ENCODE measurements around the gene LAPTM4A.
"Not testable (repeated sequence)": the region's sequence is repeated elsewhere in the genome, so short reads cannot be mapped to it uniquely, and the experiment has no call there.

LAPTM4A gene

GRCh38 chr2:20051532-20052228 is at the start of gene LAPTM4A:
TSS of gene LAPTM4A (minus strand) at chr2:20051628. CDS start at chr2:20051520, 108 bp downstream.
- DNase-seq = peak; percentile 99 to 100

GRCh38 chr2:20100711-20101110 is 49.3 kb upstream of the LAPTM4A start:
- DNase-seq = no peak

GRCh38 chr2:20099780-20100179 is 48.4 kb upstream of the LAPTM4A start:
- no peak for DNase-seq

DNA sequence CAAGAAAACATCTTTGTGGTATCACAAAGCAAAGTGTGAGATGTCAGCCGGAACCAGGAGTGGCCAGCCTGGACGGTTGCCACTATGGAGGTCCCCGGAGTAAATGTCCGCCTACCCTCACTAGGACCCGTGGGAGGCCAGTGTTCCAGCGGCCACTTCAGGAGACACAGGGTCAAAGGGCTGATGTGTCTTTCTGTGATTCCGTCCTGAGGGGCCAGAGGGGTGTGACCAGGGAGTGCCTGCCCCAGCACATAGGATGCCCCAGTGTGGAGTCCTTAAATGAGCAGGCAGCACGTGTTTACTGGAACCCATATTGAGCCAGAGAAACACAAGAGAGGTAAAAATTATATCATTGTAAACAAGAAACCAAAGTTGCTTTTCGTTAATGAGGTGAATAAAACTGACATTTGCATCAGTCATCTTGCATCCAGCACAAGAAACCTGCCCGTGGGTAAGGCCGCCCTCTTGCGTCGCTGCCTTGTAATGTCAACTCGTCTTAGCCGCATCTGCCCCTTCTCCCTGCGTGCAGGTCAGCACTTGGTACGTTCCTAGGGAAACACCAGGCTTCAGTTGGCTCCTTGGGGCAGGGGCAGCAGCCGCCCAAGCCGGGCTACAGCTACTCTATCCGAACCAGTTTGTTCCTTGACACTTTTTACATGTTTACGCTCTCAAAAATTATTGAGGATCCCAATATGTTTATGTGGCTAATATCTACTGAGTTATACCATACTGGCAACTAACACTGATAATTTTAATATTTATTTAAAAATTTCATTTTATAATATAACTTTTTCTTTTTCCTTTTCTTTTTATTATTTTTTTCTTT is 46.7 kb upstream of the LAPTM4A start:
- DNase-seq = peak; percentile 88 to 89

DNA sequence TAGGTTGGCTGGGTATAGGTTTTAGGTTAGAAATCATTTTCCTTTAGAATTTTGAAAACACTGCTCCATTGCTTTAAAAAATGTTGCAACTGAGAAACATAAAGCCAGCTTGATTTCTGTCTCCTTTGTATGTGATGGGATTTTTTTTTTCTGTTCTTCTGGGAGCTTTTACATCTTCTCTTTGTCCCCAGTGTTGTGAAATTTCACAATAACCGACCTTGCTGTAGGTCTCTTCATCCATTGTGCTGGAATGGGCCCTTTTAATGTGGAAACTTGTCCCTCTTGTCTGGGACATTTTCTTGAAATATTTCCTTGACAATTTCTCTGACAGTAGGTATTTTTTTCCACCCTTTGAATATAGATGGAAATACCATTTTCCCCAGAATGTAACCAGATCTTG is 44.0 kb upstream of the LAPTM4A start:
- no peak for DNase-seq

GRCh38 chr2:20094955-20095354 is 43.5 kb upstream of the LAPTM4A start:
- DNase-seq = no peak

- DNase-seq = no peak
Observed at GRCh38 chr2:20094142-20094755, 42.8 kb upstream of the LAPTM4A start.

DNA sequence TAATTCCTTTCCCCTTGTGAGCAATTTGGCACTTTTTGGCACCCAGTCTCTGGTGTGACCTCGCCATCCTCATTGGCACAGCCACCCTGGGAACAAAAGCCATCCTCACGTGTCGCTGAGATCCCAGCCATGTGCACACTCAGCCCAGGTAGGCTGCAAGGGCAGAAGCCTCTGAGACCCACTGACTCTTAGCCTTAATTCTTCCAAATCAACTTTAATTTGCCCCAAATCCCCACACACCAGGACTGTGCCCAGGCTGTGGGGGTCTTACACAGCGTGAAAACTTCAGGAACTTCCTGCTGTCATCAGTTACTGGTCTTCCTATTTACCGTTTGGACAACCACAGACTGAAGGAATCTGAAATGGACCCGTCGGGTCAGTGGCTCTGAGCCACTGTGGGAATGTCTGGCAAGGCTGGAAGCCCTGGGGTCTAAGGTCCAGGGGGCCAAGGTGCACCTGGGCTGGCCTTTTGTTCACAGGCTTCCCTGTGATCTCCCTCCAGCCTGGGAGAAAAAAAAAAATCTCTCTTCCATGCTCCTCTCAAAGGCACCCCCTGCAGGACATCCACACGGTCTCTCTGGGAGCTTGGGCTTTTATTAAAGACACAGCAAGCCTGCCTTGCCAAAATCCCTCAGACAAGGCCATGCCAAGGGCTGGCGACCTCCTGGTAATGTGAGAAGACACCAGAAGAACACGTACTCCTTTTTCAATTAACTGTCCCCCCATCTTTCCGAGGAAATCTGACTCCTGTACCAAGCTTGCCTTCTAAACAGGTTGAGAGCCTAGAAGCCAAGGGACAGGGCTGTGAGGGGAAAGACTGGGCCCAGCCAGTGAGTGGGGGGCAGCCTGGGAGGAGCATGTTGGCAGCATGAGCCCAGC is 42.1 kb upstream of the LAPTM4A start:
- no peak for DNase-seq

DNA sequence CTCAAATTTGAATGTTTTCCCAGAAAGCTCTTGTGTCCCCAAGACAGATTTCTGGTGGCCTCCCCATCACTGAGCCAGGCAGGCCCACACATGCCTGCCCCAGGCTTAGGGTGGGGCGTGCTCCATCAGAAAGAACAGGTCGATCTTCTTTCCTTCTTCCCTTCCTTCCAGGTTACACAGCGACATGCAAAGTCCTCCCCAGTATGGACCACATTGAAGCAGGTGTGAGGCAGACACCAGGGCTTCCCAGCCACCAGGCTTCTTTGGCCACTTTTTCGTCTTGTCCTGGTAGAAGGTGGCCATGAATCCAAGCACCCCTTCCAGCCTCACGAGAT is 41.4 kb upstream of the LAPTM4A start:
- no peak for DNase-seq

DNA sequence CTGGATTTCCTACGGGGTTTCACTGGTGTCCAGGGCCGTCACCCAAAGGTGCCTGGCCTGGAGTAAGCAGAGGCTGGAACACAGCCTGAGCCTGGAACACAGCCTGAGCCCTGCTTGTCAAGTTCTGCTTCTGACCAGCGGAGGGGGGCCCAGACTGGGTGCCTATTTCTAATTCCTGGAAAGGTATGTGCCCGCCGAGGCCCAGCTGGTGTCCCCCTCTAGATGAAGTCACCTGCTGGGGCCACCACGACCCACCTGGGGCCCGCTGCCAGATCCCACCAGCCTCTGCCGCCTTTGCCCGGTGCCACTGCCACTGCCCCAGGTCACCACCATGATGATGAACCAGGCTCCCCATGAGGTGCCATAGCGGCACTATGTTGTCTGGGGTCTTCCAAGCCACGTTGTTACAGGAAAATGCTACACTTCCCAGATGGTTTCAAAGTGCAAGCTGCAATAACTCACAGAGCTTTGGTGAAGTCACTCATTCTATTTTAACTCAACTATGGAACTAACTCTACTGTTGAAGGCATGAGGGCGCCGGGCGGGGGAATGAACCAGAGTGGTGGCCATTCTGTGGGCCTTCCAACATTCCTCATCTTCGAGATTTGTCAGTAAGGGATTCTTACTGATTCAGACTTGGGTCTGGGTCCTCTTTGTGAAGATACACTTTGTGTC is 40.9 kb upstream of the LAPTM4A start:
- no peak for DNase-seq

DNA sequence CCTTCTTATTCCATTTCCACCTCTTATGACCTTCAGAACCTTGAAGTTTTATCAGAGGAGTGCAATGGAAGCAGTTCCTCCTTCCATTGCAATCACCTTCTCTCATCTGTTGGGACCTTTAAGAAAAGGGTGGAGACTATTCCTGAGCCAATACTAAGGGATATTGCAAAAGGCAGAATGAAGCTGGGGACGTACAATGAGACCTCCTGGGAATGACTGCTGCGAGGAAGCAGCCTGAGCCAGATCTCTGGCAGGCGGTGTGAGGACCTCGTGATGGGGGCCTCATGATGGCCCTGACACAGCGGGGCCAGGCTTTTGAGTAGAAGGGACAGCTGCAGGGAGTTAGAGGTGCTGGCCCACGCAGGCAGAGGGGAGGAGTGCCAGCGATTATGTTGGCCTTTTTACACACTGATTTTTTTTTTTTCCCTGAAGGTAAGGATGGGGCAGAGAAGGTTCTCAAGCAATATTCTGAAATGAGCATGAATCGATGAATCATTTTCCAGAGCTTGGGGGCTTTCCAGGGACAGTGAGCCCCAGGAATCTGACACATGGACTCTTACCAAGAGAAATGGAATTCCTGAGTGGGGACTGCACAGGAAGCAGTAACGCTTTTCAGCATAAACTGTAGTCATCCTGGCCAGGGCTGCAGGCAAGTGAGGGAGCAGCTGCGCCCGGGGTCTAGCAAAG is 40.0 kb upstream of the LAPTM4A start:
- DNase-seq = no peak

- DNase-seq = no peak
Observed at GRCh38 chr2:20089715-20090464, 38.5 kb upstream of the LAPTM4A start.

DNA sequence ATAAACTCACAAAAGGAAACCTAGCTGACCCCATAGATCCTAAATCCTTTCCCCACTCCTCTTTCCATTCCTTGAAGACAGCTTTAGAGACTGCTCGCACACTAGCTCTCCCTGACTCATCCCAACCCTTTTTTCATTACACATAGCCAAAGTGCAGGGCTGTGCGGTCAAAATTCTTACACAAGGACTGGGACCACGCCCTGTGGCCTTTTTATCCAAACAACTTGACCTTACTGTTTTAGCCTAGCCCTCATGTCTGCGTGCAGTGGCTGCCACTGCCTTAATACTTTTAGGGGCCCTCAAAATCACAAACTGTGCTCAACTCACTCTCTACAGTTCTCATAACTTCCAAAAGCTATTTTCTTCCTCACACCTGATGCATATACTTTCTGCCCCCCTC is 34.5 kb upstream of the LAPTM4A start:
- DNase-seq = not testable (repeated sequence)

DNA sequence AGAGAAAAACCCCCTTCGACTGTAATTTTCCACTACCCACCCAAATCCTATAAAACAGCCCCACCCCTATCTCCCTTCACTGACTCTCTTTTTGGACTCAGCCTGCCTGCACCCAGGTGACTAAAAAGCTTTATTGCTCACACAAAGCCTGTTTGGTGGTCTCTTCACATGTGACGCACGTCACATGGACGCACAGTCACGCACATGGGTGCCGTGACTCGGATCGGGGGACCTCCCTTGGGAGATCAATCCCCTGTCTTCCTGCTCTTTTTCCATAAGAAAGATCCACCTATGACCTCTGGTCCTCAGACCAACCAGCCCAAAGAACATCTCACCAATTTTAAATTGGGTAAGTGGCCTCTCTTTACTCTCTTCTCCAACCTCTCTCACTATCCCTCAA is 31.4 kb upstream of the LAPTM4A start:
- DNase-seq = not testable (repeated sequence)

- no peak for DNase-seq
Observed at GRCh38 chr2:20081841-20082240, 30.4 kb upstream of the LAPTM4A start.

DNA sequence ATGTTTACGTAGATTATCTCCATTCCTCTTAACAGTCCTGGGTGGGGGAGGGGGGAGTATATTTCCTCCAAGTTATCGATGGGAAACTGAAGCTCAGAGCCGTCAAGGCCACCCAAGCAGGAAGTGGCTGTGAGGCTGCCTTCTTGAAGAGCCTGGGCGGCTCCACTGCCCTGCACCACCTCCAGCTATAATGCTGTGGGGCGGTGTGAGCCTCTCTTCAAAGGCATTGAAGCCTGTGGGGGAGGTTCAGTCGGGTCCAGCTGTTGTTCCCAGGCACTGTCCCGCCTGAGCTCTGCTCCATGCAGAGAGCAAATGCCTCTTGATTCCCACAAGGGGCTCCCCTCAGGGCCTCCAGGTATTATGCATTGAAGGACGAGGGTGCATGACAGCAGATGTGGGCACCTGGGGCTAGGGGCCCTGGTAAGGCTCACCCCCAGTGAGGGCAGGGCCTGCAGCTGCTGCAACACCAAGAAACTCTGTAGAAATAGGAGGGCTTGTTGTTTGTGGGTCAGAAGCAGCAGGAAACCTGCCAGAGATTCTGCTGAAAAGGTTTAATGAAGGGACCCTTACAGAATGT is 29.5 kb upstream of the LAPTM4A start:
- no peak for DNase-seq

DNA sequence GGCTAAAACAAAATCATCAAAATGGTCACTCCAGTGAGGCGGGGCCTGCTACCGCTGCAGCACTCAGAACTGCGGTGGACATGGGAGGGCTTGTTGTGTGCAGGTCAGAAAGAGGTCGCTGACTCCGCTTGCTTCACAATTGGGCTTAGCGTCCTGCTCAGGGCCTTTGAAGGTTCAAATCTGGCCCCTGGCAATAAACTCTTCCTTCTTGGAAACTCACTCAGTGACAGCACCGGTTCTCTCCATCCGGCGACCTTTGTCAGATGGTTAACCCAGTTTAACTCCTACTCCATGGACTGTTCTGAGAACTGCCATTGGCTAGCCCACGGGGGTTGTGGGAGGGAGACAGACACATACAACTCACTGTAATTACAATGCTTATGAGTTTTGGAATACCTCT is 29.0 kb upstream of the LAPTM4A start:
- no peak for DNase-seq

- no peak for DNase-seq
Observed at GRCh38 chr2:20079546-20080115, 28.2 kb upstream of the LAPTM4A start.

DNA sequence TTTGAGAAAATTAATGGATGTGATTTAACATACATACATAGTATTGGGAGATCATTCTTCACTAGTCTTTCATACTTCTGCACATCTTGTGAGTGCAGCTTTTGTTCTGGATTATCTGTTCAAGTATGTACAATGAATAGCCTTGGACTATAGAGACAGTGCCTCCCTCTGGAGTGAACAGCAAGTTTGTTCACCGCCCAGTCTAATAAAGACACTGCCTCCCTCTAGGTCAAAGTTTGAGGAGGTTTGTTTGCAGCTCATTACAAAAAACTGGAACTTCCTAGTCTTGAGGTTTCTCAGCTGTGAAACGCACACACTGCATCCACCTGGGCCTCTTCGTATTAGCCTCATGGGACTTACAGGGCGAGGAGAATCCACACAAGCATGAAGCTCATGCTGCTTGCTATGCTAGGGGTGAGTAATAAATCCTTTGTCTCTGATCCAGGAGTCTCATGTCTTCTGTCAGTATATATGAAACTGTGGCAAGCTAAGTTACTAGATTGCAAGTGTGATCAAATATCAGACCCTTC is 26.0 kb upstream of the LAPTM4A start:
- DNase-seq = no peak

DNA sequence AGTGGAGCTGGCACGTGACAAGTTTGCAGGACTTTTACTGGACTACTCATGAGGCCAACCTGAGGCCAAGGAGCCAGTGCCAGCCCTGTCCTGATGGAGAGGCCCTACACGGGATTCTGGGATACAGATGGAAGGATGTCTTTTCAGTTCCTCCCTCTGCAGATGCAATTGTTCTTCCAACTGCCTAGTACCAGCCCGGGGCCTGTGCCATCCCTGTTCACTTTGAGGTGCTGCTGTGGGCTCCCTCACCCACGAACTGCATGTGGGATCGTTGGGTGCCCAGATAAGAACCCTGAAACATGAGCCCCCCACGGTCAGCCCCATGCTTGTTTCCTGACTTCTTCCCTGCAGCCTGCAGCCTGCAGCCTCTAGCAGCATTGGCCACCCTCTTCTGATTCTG is 25.3 kb upstream of the LAPTM4A start:
- no peak for DNase-seq
